GM18858 (cell line): Measurements from ENCODE around the gene CCDC93.
A peak's percentile ranks its signal among the peaks of the same experiment; 100 is the strongest.

Experiments
- ATAC-seq: cut with Tn5 transposase; IDR thresholded peaks from one replicate; pipeline ENCODE4 v1.9.1; 2021; ENCODE audit not compliant: unreplicated experiment

The CCDC93 gene, protein sequence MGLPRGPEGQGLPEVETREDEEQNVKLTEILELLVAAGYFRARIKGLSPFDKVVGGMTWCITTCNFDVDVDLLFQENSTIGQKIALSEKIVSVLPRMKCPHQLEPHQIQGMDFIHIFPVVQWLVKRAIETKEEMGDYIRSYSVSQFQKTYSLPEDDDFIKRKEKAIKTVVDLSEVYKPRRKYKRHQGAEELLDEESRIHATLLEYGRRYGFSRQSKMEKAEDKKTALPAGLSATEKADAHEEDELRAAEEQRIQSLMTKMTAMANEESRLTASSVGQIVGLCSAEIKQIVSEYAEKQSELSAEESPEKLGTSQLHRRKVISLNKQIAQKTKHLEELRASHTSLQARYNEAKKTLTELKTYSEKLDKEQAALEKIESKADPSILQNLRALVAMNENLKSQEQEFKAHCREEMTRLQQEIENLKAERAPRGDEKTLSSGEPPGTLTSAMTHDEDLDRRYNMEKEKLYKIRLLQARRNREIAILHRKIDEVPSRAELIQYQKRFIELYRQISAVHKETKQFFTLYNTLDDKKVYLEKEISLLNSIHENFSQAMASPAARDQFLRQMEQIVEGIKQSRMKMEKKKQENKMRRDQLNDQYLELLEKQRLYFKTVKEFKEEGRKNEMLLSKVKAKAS

DNA sequence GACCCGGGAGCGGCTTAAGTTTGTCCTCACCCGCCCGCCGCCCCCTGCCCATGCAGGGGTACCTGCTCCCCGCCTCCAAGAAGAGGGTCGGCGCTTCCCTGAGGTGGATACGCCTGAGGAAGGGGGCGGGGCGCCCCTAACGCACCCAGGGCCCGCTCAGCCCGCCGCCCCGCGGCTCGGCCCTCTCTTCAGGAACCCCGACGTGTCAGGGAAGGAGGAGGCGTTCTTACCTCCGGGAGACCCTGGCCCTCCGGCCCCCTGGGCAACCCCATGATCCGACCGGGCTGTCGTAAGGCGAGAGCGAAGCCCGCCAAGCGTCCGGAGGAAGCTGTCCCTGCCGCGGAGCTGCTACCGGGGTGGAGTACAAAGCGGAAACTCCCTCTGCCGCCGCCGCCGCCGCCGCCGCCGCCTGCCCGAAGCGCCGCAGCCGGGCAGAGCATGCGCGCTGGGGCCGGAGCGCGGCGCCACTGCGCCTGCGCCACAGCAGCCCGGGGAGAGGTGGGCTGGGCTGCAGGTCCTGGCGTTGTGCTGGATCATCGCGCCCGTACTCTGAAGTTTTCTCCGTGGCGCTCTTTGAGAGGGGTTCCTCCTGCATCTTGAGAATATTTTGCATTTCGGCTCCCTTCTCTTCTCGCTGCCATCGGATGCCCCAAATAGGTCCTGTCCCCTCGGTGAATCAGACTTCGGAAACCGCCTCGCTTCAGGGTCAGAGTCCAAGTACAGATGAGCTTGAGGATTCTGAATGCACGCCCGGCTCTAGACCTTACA is at the start of gene CCDC93:
CCDC93 (minus strand) TSS at position 347 of the 768 bp plus-strand sequence; CDS start at position 272, 75 bp downstream.
- ATAC-seq = peak; percentile 82

DNA sequence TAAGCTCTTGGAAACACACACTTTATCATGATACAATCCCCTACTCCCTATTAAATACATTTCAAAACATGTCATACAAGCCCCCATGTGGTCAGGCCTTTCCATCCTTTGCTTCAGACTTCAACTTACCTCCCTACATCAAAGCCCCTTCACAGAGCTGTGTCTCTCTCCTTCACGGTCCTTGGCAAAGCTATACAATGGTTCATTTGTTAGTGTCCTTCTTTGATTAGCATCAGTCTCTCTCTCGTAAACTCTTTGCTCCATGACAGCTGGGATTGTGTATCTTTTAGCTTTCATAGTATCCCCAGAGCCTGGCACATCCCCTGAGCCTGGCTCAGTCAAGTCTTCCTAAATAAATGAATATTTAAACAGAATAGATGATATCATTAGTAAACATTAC is 48.8 kb upstream of the CCDC93 start:
- no peak for ATAC-seq

DNA sequence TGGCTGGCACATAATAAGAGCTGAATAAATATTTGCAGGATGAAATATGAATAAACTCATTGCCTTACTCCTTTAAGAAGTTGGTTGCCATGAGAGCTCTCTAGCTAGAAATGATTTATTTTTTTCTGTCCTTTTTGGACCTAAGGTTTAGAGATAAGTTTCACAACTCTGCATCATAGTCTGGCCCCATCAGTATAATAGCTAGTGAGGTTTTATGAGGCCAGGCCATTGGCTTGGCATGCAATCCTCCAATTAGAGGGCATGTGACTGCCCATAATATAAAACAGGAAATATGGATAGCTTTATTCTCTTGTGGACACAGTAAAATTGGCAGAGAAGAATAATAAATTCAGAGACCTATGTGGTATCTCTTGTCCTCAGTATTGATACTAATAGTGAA is 48.2 kb upstream of the CCDC93 start:
- ATAC-seq = no peak

DNA sequence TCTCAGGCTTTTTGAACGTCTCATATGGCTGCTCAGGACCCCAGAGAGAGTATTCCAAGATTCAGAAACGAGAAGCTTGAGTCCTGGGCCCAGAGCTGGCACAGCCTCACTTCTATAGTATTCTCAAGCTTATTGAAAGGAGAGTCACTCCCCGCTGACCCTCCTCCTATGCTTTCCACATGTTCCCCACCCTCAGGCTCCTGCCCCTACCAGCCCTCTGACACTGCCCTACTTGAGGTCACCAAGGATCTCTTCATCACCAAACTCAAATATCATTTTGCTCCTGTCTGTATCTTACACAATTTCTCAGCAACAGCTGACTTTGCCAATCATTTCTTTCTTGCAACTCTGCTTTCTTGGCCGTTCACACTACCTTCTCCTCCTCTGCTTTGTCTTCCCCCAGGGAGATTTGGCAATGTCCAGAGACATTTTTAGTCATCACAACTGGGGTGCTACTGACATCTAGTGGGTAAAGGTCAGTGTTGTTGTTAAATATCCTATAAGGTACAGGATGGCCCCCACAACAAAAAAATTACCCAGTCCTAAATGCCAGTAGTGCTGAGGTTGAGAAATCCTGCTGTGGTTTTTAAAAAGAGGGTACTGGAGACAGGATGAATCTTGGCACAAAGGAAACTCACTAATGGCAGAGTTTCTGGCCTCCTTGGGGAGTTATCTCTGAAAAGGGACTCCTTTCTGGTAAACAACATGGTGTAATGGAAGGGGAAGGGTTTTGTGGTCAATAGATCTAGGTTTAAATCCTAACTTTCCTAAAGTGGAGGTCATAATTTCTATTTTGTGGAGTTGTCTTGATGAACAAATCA is 47.5 kb upstream of the CCDC93 start:
- peak; percentile 79 for ATAC-seq

DNA sequence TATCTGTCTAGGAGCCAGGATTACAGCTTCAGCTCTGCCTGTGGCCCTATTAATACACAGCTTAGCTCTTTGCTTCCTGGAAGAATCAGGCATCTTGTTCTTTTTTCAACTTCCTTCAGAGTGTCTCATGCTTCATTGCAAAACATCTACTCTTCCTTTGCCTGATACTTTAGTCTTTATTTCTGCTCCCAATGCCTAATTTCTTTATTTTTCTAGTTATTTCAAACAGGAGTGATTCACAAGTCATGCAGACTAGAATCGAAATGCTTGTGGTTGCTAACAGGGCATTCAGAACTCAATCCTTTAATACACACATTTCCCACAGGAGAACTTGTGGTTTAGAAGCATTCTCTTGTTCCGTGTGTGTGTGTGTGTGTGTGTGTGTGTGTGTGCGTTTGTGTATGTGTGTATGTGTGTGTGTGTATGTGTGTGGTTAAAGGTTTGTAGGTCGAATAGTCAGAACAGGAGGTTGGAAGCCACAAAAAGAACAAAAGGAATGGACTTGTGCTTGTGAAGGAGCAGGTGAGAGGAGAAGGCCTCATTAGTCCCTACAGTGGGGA is 46.1 kb upstream of the CCDC93 start:
- no peak for ATAC-seq

DNA sequence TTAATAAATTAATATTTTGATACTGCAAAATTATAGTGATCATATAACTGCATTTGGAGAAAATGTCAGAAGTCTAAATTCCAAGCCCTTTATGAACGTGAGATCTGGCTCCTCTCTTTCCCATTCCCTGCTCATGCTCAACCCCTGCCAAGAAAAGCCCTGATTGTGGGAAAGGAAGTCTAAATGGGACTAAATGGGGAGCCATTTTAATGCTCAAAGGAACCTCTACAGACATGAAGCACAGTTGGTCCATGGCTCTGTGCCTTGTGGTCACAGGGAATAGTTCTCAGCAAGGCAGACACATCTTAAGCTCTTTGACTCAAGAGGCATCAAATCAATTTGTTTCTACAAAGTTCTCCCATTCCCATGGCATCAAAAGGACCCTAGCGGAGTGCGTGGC is 45.1 kb upstream of the CCDC93 start:
- no peak for ATAC-seq

DNA sequence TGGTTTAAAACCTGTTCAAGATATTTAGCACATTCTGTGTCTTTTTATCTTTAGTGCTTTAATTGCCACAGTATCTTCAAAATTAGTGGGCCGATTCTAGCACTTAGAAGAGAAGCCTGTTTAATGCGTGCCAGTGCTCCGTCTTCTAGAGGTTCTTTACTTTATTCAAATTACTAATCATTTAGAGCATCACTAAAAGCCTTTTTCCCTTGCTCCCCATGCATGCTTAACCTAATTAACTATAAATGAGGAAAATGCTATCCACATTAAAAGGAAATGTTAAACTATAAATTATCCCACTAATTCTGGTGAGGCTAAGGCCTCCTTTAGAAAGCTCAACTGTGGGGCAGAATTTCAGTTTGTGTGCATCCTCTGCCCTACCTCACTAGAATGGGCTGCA is 42.9 kb upstream of the CCDC93 start:
- no peak for ATAC-seq

DNA sequence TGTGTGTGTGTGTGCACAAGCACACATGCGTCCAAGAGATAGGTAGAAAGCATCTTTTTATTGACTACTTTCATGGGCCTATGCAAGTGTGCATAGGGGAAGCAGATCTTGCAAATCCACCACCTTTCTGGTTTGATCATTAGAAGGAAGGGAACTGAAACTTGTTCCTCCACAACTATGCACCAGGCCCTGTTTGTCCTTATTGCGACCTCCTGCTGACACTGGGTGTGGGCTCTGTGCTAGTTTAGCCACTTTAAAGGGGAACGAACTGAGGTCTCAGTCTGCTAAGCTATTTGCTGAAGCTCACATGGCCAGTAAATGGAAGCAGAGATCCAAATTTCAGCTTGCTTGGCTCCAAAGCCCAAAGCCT is 42.3 kb upstream of the CCDC93 start:
- ATAC-seq = peak; percentile 82

DNA sequence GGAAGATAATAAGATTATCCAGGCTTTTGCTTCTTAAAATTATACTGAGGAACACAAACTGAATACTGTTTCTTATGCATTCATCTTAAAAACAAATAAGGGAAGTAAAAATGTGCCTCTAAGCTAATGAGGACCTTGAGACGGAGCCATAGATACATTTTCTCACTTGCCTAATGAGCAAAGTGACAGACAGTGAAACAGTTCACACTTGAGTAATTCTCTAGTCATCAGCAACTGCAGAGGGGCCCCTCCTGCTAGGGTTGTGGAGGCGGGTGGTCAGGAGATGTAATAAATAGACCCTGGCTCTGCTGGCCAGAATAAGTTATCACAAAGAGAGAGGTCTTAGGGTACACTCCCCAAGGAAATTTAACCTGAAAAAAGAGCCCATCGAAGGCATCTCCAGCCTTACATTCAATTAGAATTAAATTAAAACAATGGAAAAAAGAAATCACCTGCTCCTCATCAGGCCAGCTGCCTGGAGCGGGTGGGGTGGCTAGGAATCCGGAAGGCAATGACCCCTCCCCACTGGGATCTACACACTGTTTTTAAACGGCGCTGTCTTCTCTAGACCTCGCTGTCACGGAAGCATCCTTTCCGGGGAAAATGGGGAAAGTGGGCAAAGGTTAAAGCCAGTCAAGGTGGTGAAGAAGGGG is 41.8 kb upstream of the CCDC93 start:
- ATAC-seq = peak; percentile 81

DNA sequence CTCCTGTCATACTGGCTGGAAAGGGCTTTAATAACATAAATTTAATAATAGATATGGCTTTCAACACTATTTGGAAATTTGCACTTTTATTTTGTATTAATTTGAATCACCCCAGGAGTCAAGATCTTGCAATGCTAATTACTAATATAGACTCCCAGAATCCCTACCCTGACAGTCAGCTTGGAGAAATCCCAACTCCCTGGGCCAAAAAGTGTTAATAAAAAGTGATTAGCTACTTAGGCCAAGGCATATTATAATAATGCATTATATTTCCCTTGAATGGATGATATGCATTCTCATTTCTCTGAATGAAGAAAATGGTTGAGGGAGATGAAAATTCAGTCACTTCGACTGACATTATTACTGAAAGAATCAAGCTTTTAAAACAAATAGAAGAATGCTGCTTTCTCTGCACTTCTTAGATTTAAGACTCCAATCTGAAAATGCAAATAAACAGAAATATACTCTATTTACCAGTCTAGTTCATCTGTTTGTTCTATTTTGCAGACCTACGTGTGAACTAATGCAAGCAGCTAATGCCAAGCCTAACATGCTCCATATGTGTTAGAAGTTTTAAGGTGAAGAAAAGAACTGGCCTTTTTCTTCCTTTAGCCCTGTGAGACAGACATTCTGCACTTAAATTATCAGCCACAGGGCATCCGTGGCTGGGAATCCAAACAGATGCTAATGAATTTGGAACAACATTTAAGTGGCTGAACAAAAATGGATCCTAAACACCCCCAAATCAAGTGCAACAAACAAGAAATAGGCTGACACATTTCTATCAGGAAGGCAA is 40.5 kb upstream of the CCDC93 start:
- ATAC-seq = no peak

DNA sequence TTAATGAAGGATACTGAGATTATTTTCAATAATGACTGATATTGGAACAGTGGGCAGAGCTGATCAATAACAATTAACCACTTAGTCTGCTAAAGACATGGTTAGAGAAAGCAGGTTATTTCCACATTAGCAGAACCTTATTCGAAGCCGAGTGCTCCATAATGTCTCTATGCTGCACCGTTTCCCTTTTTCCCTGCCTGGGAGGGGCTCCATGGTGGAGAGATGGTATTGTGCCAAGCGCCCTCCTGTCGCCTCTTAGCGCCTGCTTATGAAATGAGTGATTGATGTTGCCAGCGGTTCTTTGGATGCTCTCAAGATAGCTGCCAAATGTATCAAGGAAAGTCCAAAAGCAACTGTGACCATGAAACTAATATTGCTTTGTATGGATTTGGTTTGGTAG is 39.8 kb upstream of the CCDC93 start:
- no peak for ATAC-seq

DNA sequence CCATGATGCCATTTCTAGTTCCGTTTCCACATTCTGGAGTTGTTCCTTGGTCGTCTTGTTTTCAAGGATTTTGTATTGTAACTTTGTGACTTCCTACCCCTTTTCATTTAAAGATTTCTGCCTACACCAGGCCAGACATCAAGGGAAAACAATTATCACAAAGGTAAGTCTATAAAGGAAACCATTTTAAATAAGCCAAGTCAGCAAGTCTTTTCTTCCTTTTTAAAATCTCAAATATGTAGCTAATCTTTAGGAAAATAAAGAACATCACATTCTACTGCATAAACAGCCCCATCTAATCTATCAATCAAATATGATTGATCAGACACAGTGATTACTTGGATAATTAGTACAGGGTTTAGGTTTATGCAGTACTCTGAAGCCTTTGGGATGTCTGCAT is 38.6 kb upstream of the CCDC93 start:
- no peak for ATAC-seq

DNA sequence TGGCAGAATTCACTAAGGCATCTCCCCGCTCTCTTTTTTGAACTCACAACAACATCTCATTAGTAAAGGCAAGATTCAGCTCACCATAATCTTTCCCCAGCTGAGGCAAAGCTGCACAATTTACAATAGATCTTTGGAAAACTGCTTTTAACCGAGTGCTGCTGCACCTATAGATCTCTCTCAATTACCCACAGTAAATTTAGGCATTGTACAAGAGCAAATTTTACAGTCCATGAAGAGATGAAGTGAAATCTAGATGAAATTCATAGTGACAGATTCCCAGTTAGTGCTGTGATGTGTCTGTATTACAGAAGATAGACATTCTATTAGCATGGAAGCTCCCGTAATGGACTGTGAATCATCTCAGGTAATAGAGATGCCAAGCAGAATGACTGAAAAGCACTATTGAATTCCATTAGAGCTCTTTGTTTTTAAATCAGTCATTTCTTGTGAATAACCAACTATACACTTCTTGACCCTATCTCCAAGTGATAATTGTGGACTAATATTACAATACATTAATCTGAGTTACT is 38.0 kb upstream of the CCDC93 start:
- no peak for ATAC-seq

DNA sequence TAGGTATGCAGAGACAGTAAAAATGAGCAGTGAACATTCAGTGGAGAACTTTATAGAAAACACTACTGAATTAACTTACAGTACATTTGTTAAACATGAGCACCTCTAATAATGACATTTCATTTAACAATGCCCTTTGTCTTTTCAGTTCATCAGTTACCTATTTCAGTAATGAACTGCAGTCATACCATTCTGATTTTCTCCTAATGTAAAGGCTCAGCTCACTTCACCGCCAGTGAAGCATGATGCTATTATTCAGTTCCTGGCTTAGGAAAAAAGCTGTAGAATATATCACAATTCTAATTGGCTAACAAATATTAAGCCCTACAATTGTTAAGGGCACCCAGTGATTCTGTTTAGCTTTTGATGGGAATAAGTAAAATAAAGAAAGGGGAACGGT is 37.1 kb upstream of the CCDC93 start:
- ATAC-seq = no peak

DNA sequence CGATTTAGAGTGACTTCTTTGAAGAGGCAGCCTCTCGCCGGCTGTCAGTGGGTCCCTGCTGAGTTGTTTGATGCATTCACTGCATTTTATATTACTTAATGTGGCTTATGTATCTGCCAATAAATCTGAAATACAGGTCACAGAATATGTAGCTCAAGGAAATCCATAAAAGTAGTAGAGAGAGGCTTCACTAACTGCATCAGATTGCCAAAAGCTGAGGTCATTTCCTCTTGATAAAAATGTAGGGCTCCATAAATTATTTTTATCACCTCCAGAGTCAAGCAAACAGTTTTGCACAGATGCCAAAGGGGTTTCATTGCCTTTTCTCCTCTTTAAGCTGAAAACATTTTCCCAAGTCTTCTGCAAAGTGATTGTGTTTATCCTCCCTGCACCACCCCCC is 36.5 kb upstream of the CCDC93 start:
- no peak for ATAC-seq

DNA sequence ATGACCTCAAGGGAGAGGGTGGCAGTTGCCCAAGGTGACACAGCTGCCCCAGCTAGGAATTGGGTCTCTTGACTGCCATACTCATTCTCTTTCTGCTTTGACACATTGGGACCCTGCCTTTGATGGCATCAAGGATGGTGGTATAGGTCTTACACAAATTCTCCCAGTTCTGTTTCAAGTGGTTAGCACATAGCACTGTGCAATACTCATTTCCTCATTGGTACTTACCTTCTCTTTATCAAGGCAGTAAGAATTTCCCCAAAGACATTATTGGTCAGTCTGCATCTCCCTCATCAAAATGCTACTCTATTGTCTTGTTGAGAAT is 35.9 kb upstream of the CCDC93 start:
- peak; percentile 73 for ATAC-seq

DNA sequence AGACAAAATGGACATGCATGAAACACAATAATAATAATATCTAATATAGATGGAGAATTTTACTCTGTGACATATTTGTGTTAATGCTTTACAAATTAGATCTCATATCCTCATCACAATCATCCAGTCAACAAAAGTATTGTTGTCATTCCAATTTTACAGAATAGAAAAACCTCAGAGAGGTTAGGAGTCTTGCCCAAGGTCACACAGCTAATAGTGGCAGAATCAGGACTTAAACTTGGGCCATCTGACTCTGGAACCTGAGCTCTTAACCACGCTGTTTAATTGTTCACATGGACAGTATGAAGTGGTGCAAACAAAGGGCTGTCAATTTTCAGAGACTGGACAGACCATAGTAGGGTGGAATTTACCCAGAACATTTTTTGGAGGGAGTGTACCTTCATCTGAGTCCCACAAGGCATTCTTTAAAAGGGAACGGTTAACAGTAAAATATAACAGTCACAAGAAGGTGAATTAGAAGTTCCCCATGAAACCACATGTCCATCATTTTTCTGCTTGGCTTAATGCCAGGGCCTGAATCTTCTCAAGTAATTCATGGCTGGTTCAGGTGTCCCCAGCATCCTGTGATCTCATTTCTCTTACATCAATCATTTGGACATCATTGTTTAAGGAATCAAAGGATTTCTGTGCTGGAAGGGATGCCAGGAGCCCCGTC is 35.4 kb upstream of the CCDC93 start:
- ATAC-seq = no peak

DNA sequence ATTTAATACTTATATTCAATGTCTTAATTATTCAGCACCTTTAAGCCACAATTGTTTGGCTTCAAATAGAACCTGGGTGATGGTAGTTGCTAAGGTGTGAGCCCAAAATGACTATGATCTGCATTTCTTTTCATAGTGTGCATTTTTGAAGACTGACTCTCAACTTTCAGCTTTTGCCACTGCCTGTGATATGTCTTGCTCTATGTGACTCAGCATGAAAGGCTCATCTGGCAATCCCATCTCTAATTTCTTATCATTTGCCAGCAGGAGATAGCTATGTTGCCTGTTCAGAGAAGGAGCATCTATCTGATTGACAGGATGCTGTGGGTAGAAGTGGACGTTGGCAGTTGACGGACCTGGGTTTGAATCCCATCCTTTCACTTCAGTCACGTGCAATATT is 34.5 kb upstream of the CCDC93 start:
- ATAC-seq = no peak

DNA sequence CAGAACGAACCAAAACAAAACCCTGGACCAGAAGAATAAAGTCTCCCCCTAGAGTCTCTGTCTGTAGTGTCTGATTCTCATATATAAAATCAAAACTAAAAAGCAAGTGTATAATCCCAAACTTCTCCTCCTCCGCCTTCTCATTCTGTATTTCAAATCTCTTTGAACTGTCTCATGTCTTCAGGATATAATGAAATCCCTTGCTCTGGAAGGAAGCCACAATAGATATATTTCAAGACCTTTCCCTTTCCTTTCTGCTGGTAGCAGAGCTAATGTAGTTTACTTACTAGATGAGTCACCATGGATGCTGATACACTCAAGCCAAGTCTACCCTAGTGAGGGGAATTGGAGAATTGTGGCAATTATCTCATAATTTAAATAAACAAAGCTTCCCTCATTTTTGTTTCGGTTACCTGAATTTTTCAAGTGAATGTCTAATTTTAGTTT is 33.5 kb upstream of the CCDC93 start:
- ATAC-seq = no peak
